HCT116 (cell line): ENCODE results near the gene BCAS4. TPM values are rescaled to one million over a fixed set of nuclear protein-coding genes. Genes with fewer than 3 reads are reported as not detected.
A peak's percentile ranks its signal among the peaks of the same experiment; 100 is the strongest.
"Not testable (repeated sequence)": the region's sequence is repeated elsewhere in the genome, so short reads cannot be mapped to it uniquely, and the experiment has no call there.

Source experiments
- ATAC-seq: fragments of 200-7000 bp; cut with Tn5 transposase; 2 replicates; pipeline ENCODE4 v1.9.1; 2020; ENCODE audit warnings: mild to moderate bottlenecking, moderate library complexity
- BruUV-seq: library from RNA; stranded (reverse); fragments of 400-500 nt; replicated peaks from 2 replicates; lab custom pipeline; 2021; lab: Mats Ljungman, UMichigan
- CTCF ChIA-PET: fragments of 300-600 bp; sonication (Branson Sonifier 250); formaldehyde crosslinking; loops from one replicate; lab custom pipeline; 2021; ENCODE audit warnings: antibody characterized with exemption; lab: Charles Lee
- POLR2A ChIA-PET: fragments of 300-600, 350-600 bp; sonication (Branson Sonifier 250); formaldehyde crosslinking; loops from one replicate; lab custom pipeline; 2021; ENCODE audit warnings: antibody characterized with exemption; lab: Charles Lee
- RAD21 ChIA-PET, 2 experiments: fragments of 300-600 bp; sonication (Branson Sonifier 250); formaldehyde crosslinking; loops; one replicate each; lab custom pipeline; 2023; ENCODE audit warnings: low total read pairs in 2 of 2; ENCODE audit not compliant: uncharacterized antibody in 2 of 2, unreplicated experiment in 2 of 2, low non-redundant PET in 1 of 2; lab: Charles Lee
- DNase-seq: peaks from one replicate; pipeline ENCODE4 v3.0.0-alpha.2; 2010; ENCODE audit warnings: low read depth, low spot score
- H2AFZ ChIP-seq: fragments of 200-600 bp; shearing (Covaris generic), sonication (generic); 2 replicates; pipeline ENCODE4 v1.6.1; 2017; ENCODE audit warnings: low read depth, mixed run types, mixed read lengths, antibody characterized with exemption, low read length; ENCODE audit not compliant: poor library complexity, severe bottlenecking
- H3K27ac ChIP-seq: 2 replicates; pipeline ENCODE4 v1.5.1; 2012; ENCODE audit warnings: low read depth, low read length
- H3K27me3 ChIP-seq: fragments of 200-600 bp; sonication (generic); 2 replicates; pipeline ENCODE4 v1.6.1; 2016; ENCODE audit warnings: mixed run types, low read length, mixed read lengths; ENCODE audit not compliant: insufficient read depth
- H3K36me3 ChIP-seq, 2 experiments: fragments of 200-500 bp in 1 of 2; fragments of 200-600 bp in 1 of 2; sonication (Bioruptor generic) in 1 of 2; sonication (generic) in 1 of 2; 2 replicates each; pipeline versions ENCODE4 v1.5.1 to v1.6.1; 2014 to 2016; ENCODE audit warnings: low read length in 2 of 2, inconsistent platforms in 1 of 2, mixed read lengths in 1 of 2, mixed run types in 1 of 2; ENCODE audit not compliant: insufficient read depth in 2 of 2, control insufficient read depth in 1 of 2
- H3K4me1 ChIP-seq, 2 experiments: fragments of 200-600 bp in 1 of 2; sonication (generic) in 1 of 2; 2 replicates each; pipeline versions ENCODE4 v1.5.1 to v1.6.1; 2012 to 2017; ENCODE audit warnings: low read length in 2 of 2, inconsistent platforms in 1 of 2, mild to moderate bottlenecking in 1 of 2, mixed read lengths in 1 of 2, mixed run types in 1 of 2, moderate library complexity in 1 of 2; ENCODE audit not compliant: insufficient read depth in 2 of 2, control insufficient read depth in 1 of 2
- H3K4me2 ChIP-seq: fragments of 200-600 bp; sonication (generic); 2 replicates; pipeline ENCODE4 v1.6.1; 2017; ENCODE audit warnings: mixed run types, low read length, mixed read lengths
- H3K4me3 ChIP-seq, 2 experiments: fragments of 200-600 bp in 1 of 2; sonication (generic) in 1 of 2; replicated peaks in 1 of 2; 2 replicates each; pipeline ENCODE4 v1.5.1; 2011 to 2016; ENCODE audit warnings: low read length in 2 of 2, control low read depth in 1 of 2, low read depth in 1 of 2, mild to moderate bottlenecking in 1 of 2, mixed read lengths in 1 of 2, mixed run types in 1 of 2
- H3K79me2 ChIP-seq: fragments of 200-600 bp; sonication (generic); 2 replicates; pipeline ENCODE4 v1.6.1; 2017; ENCODE audit warnings: mild to moderate bottlenecking, mixed run types, low read length, moderate library complexity, mixed read lengths; ENCODE audit not compliant: insufficient read depth
- H3K9ac ChIP-seq: fragments of 200-600 bp; sonication (generic); 2 replicates; pipeline ENCODE4 v1.6.1; 2016; ENCODE audit warnings: low read length, mixed read lengths
- H3K9me2 ChIP-seq: fragments of 200-600 bp; sonication (generic), shearing (Covaris generic); 2 replicates; pipeline ENCODE4 v1.6.1; 2017; ENCODE audit warnings: mixed run types, mild to moderate bottlenecking, moderate library complexity; ENCODE audit not compliant: insufficient read depth
- H3K9me3 ChIP-seq, 2 experiments: fragments of 200-500 bp in 1 of 2; fragments of 200-600 bp in 1 of 2; sonication (Bioruptor generic) in 1 of 2; sonication (generic) in 1 of 2; 2 replicates each; pipeline ENCODE4 v1.6.1; 2014 to 2017; ENCODE audit warnings: low read length in 2 of 2, mixed read lengths in 2 of 2, inconsistent platforms in 1 of 2, low read depth in 1 of 2, mild to moderate bottlenecking in 1 of 2, mixed run types in 1 of 2, moderate library complexity in 1 of 2; ENCODE audit not compliant: control insufficient read depth in 1 of 2, insufficient read depth in 1 of 2
- H4K20me1 ChIP-seq: fragments of 200-600 bp; sonication (generic), shearing (Covaris generic); 2 replicates; pipeline ENCODE4 v1.6.1; 2017; ENCODE audit warnings: mixed run types, mild to moderate bottlenecking, moderate library complexity; ENCODE audit not compliant: insufficient read depth
- CBX3 ChIP-seq: IDR thresholded peaks from 2 replicates; pipeline ENCODE4 v1.6.1; 2012; ENCODE audit warnings: low read depth
- FOSL1 ChIP-seq: IDR thresholded peaks from 2 replicates; pipeline ENCODE4 v1.6.1; 2012; ENCODE audit warnings: low read depth
- JUND ChIP-seq: IDR thresholded peaks from 2 replicates; pipeline ENCODE4 v1.6.1; 2012
- MAX ChIP-seq: IDR thresholded peaks from 2 replicates; pipeline ENCODE4 v1.6.1; 2012
- intact Hi-C: fragments of 100-400 bp; cut with micrococcal nuclease; formaldehyde crosslinking; loops from 2 replicates; pipeline ENCODE4 v1.10.0; 2022
- total RNA-seq: library from RNA; stranded (reverse); gene quantifications from one replicate; pipeline ENCODE4 v1.2.1, GENCODE V29; 2021; ENCODE audit not compliant: unreplicated experiment

BCAS4 gene
- total RNA-seq, 1 experiment from 2014 or later, result 18.9 TPM

GRCh38 chr20:50763550-50764458 lies 31.1 kb upstream of the BCAS4 start:
- BruUV-seq, RAD21 ChIA-PET, H2AFZ ChIP-seq, H3K9me2 ChIP-seq, DNase-seq, H3K79me2 ChIP-seq, H3K27me3 ChIP-seq, H4K20me1 ChIP-seq, H3K9me3 ChIP-seq, H3K36me3 ChIP-seq: not testable (repeated sequence)
- peaks cover 58 to 84% of the 10 kb centered on the region in 2 experiments for H3K4me1 ChIP-seq
- peak overlapping the region; percentile 62 for H3K9ac ChIP-seq
- POLR2A ChIA-PET, result interaction anchor here (0.6 to 1.2 kb wide), 2 partner anchors 27 to 34 kb away, joined by 3 to 4 read pairs; no protein-coding TSS in a partner anchor
- TF ChIP-seq MAX (peak; percentile 48; the same call in 1 of the 2 replicates), JUND (peak; percentile 50; the same call in 1 of the 2 replicates)
- ATAC-seq, result peak; percentile 8; the same call in 1 of the 2 replicates
- peak overlapping the region; percentile 92 for H3K27ac ChIP-seq
- CTCF ChIA-PET, result interaction anchor here (0.6 to 5.2 kb wide), 4 partner anchors 14 to 167 kb away, joined by 3 to 27 read pairs (median 6); partner anchors contain the start of gene BCAS4
- peak overlapping the region in 1 of 2 experiments; percentile 28; a peak in 1 of 4 replicates for H3K4me3 ChIP-seq
- H3K4me2 ChIP-seq, result peak overlapping the region; percentile 64
- intact Hi-C loops, result loop anchor here (2.0 kb wide), 1 partner anchor 33 kb away; the partner anchor contains the start of gene PARD6B

- Histone ChIP-seq H3K27ac (peak overlapping the region; percentile 10; the same call in 1 of the 2 replicates), H3K4me1 (peaks cover 50 to 70% of the 10 kb centered on the region in 2 experiments), H3K4me2 (peak overlapping the region; percentile 41; the same call in 1 of the 2 replicates), H2AFZ (peak overlapping the region; percentile 33)
- H3K27me3 ChIP-seq, H3K36me3 ChIP-seq, RAD21 ChIA-PET, BruUV-seq, DNase-seq, H3K9me2 ChIP-seq, H3K9me3 ChIP-seq, H3K79me2 ChIP-seq, intact Hi-C loops, H3K9ac ChIP-seq, H4K20me1 ChIP-seq, H3K4me3 ChIP-seq, ATAC-seq: not testable (repeated sequence)
- CTCF ChIA-PET, result interaction anchor here (1.6 to 2.8 kb wide), 4 partner anchors 16 to 30 kb away, joined by 6 to 9 read pairs (median 7); partner anchors contain the start of gene BCAS4
- TF ChIP-seq CBX3 (0 out of 2 replicates have a peak, but pooled peaks have one; percentile 12), FOSL1 (0 out of 2 replicates have a peak, but pooled peaks have one; percentile 14)
- POLR2A ChIA-PET, result interaction anchor here (1.3 kb wide), 1 partner anchor 26 kb away, joined by 3 read pairs; no protein-coding TSS in a partner anchor
Measured at GRCh38 chr20:50765251-50765650, 29.6 kb upstream of the BCAS4 start.
